Cerebellar nuclear complex (tissue), 1 donor: ENCODE results near the gene RAB5IF.
"Not testable (repeated sequence)": the region's sequence is repeated elsewhere in the genome, so short reads cannot be mapped to it uniquely, and the experiment has no call there.

ENCODE experiments used
- DNase-seq, 2 experiments: peaks; one replicate each; lab custom pipeline; 2025; lab: John Stamatoyannopoulos, UW

Gene RAB5IF

GRCh38 chr20:36629719-36630681 lies 24.4 kb downstream of the RAB5IF start:
- DNase-seq = no peak

GRCh38 chr20:36631646-36632045 lies 26.1 kb downstream of the RAB5IF start:
- no peak for DNase-seq

- no peak for DNase-seq
These were observed 26.5 kb downstream of the RAB5IF start for GRCh38 chr20:36632147-36632486.

GRCh38 chr20:36632487-36633284 lies 27.1 kb downstream of the RAB5IF start:
- no peak for DNase-seq

- no peak for DNase-seq
These were observed 27.8 kb downstream of the RAB5IF start for GRCh38 chr20:36633285-36633772.

- DNase-seq = no peak
These were observed 28.8 kb downstream of the RAB5IF start for GRCh38 chr20:36634342-36634741.

GRCh38 chr20:36638876-36639400 lies 33.4 kb downstream of the RAB5IF start:
- not testable (repeated sequence) for DNase-seq

- DNase-seq = no peak
These were observed 35.9 kb downstream of the RAB5IF start for GRCh38 chr20:36641506-36641843.

GRCh38 chr20:36642136-36642535 lies 36.6 kb downstream of the RAB5IF start:
- no peak for DNase-seq

GRCh38 chr20:36644032-36644705 lies 38.6 kb downstream of the RAB5IF start:
- DNase-seq = no peak

GRCh38 chr20:36644706-36645095 lies 39.1 kb downstream of the RAB5IF start:
- DNase-seq = no peak

GRCh38 chr20:36645353-36645752 lies 39.8 kb downstream of the RAB5IF start:
- no peak for DNase-seq

GRCh38 chr20:36645998-36646397 lies 40.4 kb downstream of the RAB5IF start, which contains the start of gene SLA2:
SLA2 (minus strand) TSS chr20:36646196; CDS start chr20:36641335, 4,861 bp downstream.
- DNase-seq = no peak

- no peak for DNase-seq
These were observed 41.1 kb downstream of the RAB5IF start for GRCh38 chr20:36646678-36647077.

GRCh38 chr20:36647196-36648121 lies 41.9 kb downstream of the RAB5IF start:
- no peak for DNase-seq

- DNase-seq = no peak
These were observed 47.9 kb downstream of the RAB5IF start for GRCh38 chr20:36653456-36653855.

- DNase-seq = no peak
These were observed 48.9 kb downstream of the RAB5IF start for GRCh38 chr20:36654506-36654905.

GRCh38 chr20:36655004-36655403 lies 49.4 kb downstream of the RAB5IF start:
- DNase-seq = no peak

GRCh38 chr20:36656733-36657132 lies 51.2 kb downstream of the RAB5IF start:
- DNase-seq = no peak

- DNase-seq = no peak
These were observed 52.7 kb downstream of the RAB5IF start for GRCh38 chr20:36658300-36658699.
